GM06990 (cell line): Measurements from ENCODE around the gene FBF1.

Experiments used
- DNase-seq: peaks from one replicate; pipeline ENCODE4 v3.0.0-alpha.2; 2011; ENCODE audit not compliant: insufficient read length; ENCODE audit errors: extremely low read depth
- H3K27me3 ChIP-seq: replicated peaks from 2 replicates; pipeline ENCODE4 v1.6.0; 2011; ENCODE audit warnings: low read length; ENCODE audit not compliant: control insufficient read depth, insufficient read depth
- H3K36me3 ChIP-seq: 2 replicates; pipeline ENCODE4 v1.5.1; 2011; ENCODE audit warnings: low read length; ENCODE audit not compliant: control insufficient read depth, insufficient read depth
- H3K4me3 ChIP-seq: replicated peaks from 2 replicates; pipeline ENCODE4 v1.5.1; 2011; ENCODE audit warnings: low read depth, mild to moderate bottlenecking, control low read depth, low read length
- CTCF ChIP-seq: IDR thresholded peaks from 2 replicates; pipeline ENCODE4 v1.5.1; 2011; ENCODE audit warnings: low read length, control low read depth, mild to moderate bottlenecking, inconsistent platforms; ENCODE audit not compliant: insufficient read depth, poor library complexity, severe bottlenecking

FBF1 gene

DNA sequence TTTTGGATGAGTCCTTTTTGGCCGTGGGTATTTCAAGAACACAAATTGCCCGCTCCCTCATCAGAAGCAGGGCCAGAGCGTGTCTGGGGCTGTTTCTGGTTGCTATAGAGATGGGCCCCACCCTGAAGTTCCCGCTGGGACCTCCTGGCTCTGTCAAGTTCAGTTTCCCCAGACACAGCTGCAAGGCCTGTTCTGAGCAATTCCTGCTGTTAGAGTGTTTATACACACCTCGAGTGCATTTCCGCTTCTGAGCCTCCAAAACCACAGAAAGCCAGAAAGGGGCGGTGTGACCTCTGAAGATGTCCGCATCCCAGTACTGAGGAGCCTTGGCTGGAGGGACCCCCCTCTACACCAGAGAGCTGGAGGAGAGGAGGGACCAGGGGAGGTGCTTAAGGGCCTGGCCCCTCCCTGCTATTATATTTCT lies 76.4 kb downstream of the FBF1 start:
- Histone ChIP-seq H3K4me3 (no peak overlapping the region), H3K27me3 (no peaks in the 10 kb centered on the region), H3K36me3 (no peaks in the 10 kb centered on the region)
- DNase-seq, result peak; percentile 80
- no peak for TF ChIP-seq CTCF

GRCh38 chr17:75861927-75862317 lies 78.9 kb downstream of the FBF1 start:
- Histone ChIP-seq H3K36me3 (no peaks in the 10 kb centered on the region), H3K27me3 (no peaks in the 10 kb centered on the region), H3K4me3 (no peak overlapping the region)
- TF ChIP-seq CTCF, result no peak
- no peak for DNase-seq
